Fibroblast of pulmonary artery (primary cell): Measurements from ENCODE around the gene MVB12B.

ENCODE experiments used
- DNase-seq: peaks from one replicate; pipeline ENCODE4 v3.0.0-alpha.2; 2010; ENCODE audit warnings: low read depth
- H3K4me3 ChIP-seq: replicated peaks from 2 replicates; pipeline ENCODE4 v1.5.1; 2011; ENCODE audit warnings: low read depth, mild to moderate bottlenecking, control low read depth, low read length, moderate library complexity
- TF ChIP-seq, protein P1 (sequence below): IDR thresholded peaks from 2 replicates; pipeline ENCODE4 v1.5.1; 2011; ENCODE audit warnings: mild to moderate bottlenecking, control low read depth, low read length, inconsistent platforms; ENCODE audit errors: missing control alignments

MVB12B gene

DNA sequence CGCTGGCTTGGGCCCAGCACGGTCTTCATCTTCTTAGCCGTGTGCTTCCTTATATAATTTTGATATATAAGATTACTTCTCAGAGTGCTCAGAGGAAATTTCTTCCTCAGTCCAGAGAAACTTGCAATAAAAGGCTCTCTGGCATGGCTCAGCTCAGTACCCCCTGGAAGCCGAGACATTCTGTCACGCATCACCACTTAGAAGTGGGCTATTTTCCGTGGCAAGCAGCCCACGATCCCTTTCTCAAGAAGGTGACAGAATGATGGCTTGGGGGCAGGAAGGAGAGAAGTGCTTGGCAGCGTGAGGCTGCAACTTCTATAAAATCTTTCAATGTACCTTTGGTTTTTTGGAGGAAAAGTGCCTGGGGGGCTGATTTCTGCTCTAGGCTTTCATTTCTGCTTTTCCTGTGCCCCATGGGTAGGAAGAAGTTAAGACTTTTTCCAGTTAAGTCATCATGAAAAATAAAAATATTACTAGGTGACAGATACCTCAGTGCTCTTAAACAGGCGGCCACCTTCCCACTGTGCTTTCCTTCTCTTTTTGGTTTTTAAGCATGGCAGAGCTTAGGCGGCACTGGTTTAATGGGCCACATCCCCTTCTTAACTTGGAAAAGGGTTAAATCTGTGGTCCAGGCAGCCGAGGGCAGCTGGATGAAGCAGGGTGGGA is 104.6 kb downstream of the MVB12B start:
- no peak overlapping the region for H3K4me3 ChIP-seq
- TF ChIP-seq, protein P1, sequence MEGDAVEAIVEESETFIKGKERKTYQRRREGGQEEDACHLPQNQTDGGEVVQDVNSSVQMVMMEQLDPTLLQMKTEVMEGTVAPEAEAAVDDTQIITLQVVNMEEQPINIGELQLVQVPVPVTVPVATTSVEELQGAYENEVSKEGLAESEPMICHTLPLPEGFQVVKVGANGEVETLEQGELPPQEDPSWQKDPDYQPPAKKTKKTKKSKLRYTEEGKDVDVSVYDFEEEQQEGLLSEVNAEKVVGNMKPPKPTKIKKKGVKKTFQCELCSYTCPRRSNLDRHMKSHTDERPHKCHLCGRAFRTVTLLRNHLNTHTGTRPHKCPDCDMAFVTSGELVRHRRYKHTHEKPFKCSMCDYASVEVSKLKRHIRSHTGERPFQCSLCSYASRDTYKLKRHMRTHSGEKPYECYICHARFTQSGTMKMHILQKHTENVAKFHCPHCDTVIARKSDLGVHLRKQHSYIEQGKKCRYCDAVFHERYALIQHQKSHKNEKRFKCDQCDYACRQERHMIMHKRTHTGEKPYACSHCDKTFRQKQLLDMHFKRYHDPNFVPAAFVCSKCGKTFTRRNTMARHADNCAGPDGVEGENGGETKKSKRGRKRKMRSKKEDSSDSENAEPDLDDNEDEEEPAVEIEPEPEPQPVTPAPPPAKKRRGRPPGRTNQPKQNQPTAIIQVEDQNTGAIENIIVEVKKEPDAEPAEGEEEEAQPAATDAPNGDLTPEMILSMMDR: no peak
- DNase-seq: no peak

DNA sequence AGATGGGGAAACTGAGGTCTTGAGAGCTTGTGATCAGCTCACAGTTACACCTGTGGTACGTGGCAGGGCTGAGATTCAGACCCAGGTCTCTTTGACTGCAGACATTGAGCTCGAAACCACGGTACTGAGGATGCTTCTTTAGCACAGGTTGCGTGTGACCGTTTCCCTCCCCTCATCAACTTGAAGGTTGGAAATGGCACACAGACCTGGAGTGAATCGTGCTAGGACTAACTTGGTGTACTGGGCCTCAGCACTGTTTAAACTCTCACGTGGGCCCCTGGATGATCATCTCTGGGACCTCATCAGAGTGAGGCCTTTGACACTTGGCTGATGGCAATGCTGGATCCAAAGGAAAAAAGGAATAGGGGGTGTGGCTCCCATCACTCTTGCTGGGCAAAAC is 106.0 kb downstream of the MVB12B start:
- DNase-seq: no peak
- TF ChIP-seq, protein P1: no peak

DNA sequence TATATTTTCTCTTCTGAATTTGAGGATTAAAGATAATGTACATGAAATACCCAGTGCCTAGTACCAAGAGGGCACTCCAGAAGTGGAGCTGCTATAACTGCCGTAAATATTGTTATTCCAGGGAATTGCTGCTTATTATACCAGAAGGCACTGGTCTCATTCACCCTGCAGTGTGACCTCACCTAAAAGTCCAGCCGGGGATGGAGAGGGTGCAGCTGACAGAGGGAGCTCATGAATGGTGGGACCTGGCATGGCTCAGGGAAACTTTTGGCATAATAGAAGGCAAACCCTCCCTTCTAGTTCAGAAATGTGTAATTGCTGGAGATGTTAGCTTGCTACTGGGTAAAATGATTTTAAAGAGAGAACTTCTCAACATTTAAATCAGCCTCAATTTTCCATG is 108.5 kb downstream of the MVB12B start:
- no peak for DNase-seq
- TF ChIP-seq, protein P1: no peak
- no peak overlapping the region for H3K4me3 ChIP-seq

More for the DNA sequence above, 106.0 kb downstream of the MVB12B start:
- H3K4me3 ChIP-seq: no peak overlapping the region

DNA sequence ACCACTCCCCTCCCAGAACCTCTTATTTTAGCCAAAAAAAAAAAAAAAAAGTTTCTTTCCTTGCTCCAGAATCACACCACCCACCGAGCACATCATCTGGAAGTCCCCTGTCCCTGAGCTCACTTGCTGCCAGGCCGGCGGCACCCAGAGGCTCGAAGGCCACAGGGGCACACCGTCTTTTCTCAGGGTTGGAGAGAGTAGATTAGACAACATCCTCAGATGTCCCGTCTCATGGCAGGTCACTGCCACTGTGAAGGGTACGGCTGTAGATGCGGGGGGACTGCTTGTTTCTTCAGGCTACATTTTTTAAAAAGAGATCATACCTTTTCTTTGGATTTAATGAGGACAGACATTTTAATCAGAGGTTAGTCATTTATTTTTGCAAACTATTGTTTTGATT is 109.0 kb downstream of the MVB12B start:
- DNase-seq: no peak
- TF ChIP-seq, protein P1: no peak
- no peak overlapping the region for H3K4me3 ChIP-seq

DNA sequence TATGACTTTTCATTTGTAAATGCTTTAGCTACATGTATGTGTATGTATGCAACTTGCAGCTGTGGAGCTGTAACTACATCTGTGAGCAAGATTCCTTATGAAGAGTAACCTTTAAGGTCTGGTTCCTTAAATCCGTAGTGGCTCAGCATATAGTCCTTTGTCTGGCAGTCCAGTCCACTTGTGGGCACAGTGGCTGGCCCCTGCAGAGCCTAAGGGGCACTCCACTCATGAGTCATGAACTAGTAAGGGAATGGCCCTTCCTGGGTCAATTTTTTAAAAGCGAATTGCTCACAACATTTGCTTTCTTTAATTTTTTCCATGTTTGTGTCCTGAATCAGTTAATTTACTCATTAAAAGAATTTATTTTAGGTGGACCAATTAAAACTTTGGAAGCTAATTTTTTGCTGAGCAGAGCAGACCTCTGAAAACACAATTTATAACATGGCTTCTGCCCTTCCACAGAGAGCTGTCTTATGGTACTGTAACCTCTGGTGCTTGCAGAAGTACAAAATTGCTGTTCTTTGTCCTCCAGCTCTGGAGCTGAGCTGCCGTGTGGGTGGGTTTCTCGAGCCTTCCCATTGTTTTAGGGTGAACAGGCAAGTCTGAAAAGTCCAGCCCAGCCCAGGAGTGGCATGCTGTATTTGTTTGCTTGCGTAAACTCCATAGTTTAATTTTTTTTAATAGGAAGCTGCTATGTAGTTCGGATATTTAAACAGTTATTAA is 110.1 kb downstream of the MVB12B start:
- no peak for DNase-seq
- no peak overlapping the region for H3K4me3 ChIP-seq
- TF ChIP-seq, protein P1: no peak

DNA sequence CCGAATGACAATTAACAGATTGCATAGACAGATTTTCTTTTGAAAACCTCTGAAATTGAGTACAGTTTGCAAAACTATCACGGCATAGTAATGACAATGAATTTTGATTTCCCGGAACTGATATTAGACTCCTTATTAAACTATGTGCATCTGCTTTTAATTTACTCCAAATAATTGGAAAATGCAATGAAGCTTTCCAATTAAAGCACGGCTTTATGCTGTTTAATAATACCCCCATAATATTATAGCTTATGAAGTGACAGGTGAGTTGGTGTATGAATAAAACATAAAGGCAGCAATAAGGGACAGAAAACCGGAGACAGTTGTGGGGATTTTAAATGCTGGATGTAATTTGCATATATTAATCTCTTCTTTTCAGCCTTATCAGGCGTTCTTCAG is 110.6 kb downstream of the MVB12B start:
- DNase-seq: no peak
- H3K4me3 ChIP-seq: no peak overlapping the region
- TF ChIP-seq, protein P1: no peak

DNA sequence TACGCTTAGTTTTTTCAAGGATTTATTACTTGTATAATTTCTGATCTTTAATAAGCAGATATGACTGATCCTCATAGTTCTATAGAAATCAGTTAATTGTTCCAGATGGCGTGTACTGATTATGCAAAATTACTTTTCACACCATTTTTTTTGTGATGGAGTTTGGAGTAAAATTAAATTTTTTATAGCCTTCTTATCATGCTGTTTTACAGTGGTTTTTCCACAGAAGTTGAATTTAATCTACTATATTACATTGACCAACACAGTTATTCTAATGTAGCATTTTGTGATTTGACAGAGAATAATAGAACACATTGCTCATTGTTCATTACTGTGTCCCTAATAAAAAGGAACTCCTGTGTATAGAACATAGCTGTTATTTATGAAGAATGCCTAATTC is 111.1 kb downstream of the MVB12B start:
- TF ChIP-seq, protein P1: no peak
- DNase-seq: no peak

More for the DNA sequence above, 111.1 kb downstream of the MVB12B start:
- no peak overlapping the region for H3K4me3 ChIP-seq
